HG03025 (cell line): ENCODE data around the gene ZNF100.
A peak's percentile ranks its signal among the peaks of the same experiment; 100 is the strongest.
"Not testable (repeated sequence)": the region's sequence is repeated elsewhere in the genome, so short reads cannot be mapped to it uniquely, and the experiment has no call there.

ENCODE experiments used
- ATAC-seq: cut with Tn5 transposase; IDR thresholded peaks from one replicate; pipeline ENCODE4 v1.9.1; 2021; ENCODE audit warnings: mild to moderate bottlenecking, moderate library complexity; ENCODE audit not compliant: unreplicated experiment, low FRiP score

The ZNF100 gene

DNA sequence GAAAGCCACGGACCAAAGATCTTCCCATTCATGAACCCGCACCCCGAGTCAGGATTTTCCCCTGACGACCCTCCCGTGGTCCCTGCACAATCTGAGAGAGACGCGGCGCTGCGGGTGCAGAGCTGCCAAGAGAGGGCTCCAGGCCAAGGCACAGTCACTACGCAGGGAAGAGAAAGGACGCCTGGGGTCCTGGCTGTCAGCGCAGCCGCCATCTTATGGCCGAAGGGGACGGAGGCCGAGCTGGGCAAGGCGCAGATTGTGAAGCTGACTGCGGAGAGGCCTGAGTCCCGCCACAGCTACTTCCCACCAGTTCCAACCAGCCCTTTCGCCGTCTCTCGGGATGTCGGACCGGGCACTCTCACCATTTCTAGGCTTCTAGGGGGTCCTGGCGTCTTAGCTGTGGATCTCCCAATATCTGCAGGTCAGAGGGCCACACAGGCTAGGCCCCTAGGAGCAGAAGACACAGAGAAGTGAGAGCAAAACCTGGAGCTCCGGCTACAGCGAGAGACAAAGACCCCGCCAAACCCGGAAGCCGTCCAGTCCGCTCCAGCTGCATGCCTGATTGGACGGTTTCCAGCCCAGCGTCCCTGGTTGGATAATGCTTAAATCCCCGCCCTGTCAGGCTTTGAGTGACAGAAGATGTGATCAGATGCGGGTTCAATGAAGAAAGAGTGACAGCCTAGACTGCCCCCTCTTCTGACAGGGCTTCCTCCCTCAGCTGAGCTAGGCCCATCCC is at the start of gene ZNF100:
Gene ZNF100 (minus strand): TSS at position 515 of the 736 bp plus-strand sequence. CDS start 150 bp downstream, at position 365.
- ATAC-seq, result peak; percentile 90

DNA sequence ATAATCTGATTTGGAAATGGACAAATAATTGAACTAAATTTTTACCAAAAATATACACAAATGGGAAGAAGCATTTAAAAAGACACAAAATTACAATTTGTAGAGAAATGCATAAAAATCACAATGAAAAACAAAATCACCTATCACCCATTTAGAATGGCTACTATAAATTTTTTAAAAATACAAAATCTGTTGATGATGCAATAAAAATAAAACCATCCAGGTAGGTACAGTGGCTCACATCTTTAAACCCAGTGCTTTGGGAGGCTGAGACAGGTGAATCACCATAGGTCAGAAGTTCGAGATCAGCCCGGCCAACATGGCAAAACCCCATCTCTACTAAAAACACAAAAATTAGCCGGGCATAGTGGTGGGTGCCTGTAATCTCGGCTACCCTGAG is 45.1 kb upstream of the ZNF100 start:
- ATAC-seq, result no peak

GRCh38 chr19:21808400-21809000 is 41.1 kb upstream of the ZNF100 start:
- ATAC-seq, result not testable (repeated sequence)

GRCh38 chr19:21789466-21790085 is 22.2 kb upstream of the ZNF100 start:
- no peak for ATAC-seq

- no peak for ATAC-seq
These were observed 19.6 kb upstream of the ZNF100 start for GRCh38 chr19:21786936-21787335.

GRCh38 chr19:21775792-21776191 is 8.4 kb upstream of the ZNF100 start:
- ATAC-seq, result not testable (repeated sequence)

DNA sequence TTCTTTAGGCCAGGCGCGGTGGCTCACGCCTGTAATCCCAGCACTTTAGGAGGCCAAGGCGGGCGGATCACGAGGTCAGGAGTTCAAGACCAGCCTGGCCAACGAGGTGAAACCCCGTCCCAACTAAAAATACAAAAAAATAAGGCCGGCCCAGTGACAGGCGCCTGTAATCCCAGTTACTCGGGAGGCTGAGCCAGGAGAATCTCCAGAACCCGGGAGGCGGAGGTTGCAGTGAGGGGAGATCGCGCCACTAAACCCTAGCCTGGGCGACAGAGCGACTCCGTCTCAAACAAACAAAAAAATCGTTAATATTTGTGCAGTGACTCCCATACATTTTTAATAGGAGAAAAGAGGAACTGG is 694 bp downstream of the ZNF100 start:
- not testable (repeated sequence) for ATAC-seq

DNA sequence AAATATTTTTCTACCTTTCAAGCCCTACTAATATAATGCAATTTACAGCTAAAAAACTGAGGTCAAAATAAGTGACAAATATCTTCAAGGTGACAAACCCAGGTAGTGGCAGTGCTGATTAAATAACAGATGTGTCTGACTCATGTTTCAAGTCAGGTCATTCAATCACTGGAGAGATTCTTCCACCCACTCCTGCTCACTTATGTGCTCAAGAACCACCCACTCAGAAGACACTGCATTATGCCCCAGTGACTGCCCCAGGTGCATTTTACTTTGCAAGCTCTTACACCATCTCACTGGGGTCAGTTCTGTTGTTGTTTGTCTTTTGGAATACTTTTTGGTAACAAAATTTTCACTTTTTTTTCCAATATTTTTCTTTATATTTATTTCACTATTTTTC is 2.2 kb downstream of the ZNF100 start:
- ATAC-seq, result no peak

DNA sequence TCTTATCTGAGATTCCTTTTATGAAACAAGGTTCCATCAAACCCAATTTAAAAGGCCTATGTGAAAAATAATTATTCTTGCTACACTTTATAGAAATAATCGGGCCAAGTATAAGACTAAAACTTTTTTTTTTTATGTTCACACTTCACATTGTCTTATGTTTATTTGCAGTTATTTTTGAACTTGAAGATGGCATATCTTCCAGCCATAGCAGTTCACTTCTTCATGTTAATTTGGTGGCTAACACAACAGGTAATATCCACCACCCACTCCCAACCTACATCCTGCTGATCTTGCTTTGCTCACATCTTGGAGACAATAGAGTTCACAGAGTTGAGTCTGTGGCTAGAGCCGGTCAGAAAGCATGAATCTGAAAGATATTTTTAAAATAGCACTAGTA is 5.8 kb downstream of the ZNF100 start:
- not testable (repeated sequence) for ATAC-seq

DNA sequence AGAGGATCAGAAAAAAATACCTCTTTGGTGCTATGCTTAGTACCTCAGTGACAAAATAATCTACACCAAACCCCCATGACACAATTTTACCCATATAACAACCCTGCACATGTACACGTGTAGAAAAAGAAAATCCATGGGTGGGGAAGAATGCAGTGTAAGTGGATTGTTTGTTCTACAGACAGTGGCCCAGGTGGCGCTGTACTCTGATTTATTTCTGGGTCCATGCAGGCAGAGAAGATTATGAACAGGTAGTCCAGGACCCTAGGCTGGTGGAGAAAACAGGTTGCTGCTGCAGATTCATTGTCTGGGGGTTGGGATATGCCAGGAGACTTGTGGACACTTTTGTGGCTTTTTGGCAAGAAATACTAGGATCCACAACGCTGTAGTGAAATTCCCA is 9.1 kb downstream of the ZNF100 start:
- ATAC-seq, result no peak

- not testable (repeated sequence) for ATAC-seq
These were observed 11.8 kb downstream of the ZNF100 start for GRCh38 chr19:21755555-21755954.

- ATAC-seq, result no peak
These were observed 16.0 kb downstream of the ZNF100 start for GRCh38 chr19:21751384-21751783.

DNA sequence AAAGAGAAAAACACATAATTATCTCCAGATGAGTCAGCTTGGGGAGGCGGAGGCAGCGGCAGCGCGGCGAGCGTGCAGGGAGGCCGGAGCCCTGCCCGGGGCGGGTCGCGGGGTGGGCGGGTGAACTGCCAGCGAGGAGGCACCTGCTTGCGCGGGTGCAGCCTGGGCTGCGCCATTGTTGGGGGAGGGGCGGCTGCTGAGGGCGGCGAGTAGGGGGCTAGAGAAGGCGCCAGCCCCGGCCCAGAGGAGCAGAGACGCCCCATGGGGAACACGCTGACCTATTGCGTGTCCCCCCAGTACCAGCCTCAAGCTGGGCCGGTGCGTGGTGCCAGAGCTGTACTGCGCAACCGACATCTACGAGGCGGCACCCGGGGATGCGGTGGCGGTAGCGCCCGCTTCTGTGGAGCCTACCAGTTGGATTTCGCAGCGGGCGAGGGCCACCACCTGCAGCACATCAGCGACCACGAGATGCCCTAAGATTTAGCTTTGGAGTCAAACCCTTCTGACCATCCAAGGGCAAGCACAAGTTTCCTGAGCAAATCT is 16.7 kb downstream of the ZNF100 start:
- no peak for ATAC-seq

DNA sequence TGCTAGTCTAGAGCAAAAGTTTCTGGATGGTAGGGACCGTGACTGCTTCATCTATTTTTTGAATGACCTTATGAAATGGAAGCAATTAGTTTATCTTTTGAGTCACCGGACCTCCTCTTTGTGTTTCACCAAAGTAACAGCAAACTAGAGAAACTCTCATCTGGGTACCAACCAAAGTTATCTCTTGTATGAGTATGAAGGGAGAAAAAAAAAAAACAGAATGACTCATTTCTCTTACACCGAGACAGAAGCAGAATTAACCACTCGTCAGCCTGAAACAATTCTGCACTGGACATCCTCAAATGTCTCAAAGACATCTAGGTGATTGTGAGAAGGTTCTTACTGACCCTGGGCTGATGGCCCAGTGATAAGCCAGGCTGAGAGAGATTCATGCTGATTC is 18.3 kb downstream of the ZNF100 start:
- no peak for ATAC-seq

DNA sequence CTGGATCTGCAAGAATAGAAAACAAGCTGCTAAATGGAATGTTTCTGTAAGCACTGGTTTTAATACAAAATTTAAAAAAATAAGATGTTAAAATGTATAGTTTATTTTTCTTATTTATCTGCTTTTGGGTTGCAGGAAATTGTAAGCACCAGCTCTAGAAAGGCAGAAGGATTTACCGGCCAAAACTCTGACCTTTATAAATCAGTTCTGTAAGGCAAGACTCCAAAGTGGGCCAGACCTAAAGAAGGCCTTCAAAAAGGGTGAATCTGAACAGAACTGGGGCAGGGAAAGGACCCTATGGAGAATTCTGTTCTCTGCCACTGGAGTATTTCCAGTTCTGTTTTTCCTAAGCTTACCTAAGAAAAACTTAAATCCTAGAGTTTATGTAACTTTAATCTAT is 19.3 kb downstream of the ZNF100 start:
- no peak for ATAC-seq

GRCh38 chr19:21740559-21740958 is 26.8 kb downstream of the ZNF100 start:
- no peak for ATAC-seq

GRCh38 chr19:21726942-21727747 is 40.2 kb downstream of the ZNF100 start:
- not testable (repeated sequence) for ATAC-seq

- no peak for ATAC-seq
These were observed 53.6 kb downstream of the ZNF100 start for GRCh38 chr19:21713761-21714160.

DNA sequence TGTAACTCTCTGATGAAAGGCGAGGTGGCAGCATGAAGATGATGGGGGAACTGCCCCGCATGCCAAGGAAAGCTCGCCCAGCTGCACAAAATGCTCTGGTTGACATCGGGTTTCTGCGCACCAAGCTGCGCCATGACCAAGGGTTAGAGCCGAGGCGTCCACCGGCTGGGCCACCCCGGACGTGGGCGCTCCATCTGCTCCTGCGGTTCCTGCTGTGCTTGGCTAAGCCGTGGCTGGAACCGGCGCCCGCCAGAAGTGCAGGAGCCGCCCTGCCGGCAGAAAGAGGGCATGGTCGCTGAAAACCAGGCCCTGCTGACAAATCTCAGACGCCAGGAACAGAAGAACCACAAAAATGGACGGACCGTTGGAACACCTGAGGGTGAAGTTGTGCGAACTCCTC is 57.9 kb downstream of the ZNF100 start:
- ATAC-seq, result no peak

DNA sequence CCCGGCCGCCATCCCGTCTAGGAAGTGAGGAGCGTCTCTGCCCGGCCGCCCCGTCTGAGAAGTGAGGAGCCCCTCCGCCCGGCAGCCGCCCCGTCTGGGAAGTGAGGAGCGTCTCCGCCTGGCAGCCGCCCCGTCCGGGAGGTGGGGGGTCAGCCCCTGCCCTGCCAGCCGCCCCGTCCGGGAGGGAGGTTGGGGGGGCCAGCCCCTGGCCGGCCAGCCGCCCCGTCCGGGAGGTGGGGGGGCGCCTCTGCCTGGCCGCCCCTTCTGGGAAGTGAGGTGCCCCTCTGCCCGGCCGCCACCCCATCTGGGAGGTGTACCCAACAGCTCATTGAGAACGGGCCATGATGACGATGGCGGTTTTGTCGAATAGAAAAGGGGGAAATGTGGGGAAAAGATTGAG is 59.5 kb downstream of the ZNF100 start:
- not testable (repeated sequence) for ATAC-seq

- no peak for ATAC-seq
These were observed 60.3 kb downstream of the ZNF100 start for GRCh38 chr19:21707065-21707464.
